Endometrial microvascular endothelial cells (primary cell): Measurements from ENCODE around the gene ZSCAN9. TPM values are rescaled to one million over a fixed set of nuclear protein-coding genes. Genes with fewer than 3 reads are reported as not detected.

Experiments used
- in situ Hi-C: cut with HindIII; loops from 2 replicates; pipeline ENCODE4 v1.10.0; 2017; ENCODE audit warnings: low sequenced_read_pairs, low pct_unique_long_range_greater_than_20kb; ENCODE audit errors: inconsistent ontology term
- total RNA-seq: library from RNA; depleted of rRNA; stranded (reverse); fragments of >200 nt; gene quantifications from one replicate; pipeline ENCODE4 v1.2.3, GENCODE V29; 2015; ENCODE audit errors: inconsistent ontology term

The ZSCAN9 gene
- total RNA-seq, 1 donor from 2014 or later: 11.8 TPM

DNA sequence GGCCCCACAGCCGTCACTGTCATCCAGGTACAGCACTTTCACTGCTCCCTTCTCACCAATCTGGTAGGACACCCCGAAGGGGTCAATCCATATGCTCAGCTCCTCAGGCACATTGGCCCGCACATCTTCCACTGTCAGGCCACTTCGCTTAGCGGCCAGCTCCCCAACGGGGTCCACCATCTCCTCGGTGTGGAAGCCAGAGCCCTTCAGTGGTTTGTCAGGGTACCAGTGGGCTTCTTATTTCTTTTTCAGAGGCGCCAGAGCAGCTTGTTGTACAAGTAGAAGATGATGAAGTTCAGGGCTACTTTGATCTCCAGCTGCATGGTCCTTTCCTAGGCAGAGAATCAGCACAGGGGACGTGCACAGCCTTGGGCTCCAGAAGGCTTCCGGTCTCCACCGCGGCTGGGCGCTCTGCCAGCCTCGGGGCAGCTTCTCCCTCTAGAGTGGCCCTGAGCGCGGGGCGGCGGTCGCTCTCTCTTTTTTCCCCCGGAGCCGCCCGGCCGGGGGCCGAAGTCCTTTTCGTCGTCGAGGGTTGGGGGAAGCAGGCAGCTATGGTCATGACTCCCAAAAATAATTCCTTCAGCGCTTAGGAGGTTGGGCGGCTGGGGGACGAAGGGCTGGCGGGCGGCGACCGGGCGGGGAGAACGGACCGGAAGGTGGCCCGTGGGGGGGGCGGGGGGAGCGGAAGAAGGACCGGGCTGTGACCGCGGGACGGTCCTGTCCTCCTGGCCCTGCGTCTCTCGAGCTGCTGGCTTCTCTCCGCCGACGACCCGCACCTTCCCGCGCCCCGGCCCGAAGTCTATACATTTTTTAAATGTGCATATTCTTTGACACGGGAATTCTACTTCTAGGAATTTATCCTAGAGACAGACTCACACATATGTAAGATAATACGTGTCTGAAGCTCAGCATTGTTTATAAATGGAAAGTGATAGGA, 6.5 kb upstream of the ZSCAN9 start:
- in situ Hi-C loops: no loop called here

- in situ Hi-C loops: no loop called here
These were observed 4.6 kb upstream of the ZSCAN9 start for GRCh38 chr6:28220257-28221133.

GRCh38 chr6:28224131-28225055, 682 bp upstream of the ZSCAN9 start:
- in situ Hi-C loops: no loop called here

- in situ Hi-C loops: no loop called here
These were observed 1.4 kb downstream of the ZSCAN9 start for GRCh38 chr6:28226460-28226859.

- in situ Hi-C loops: no loop called here
These were observed 7.7 kb downstream of the ZSCAN9 start for GRCh38 chr6:28232785-28233184.

GRCh38 chr6:28235912-28236452, 10.9 kb downstream of the ZSCAN9 start:
- in situ Hi-C loops: no loop called here

DNA sequence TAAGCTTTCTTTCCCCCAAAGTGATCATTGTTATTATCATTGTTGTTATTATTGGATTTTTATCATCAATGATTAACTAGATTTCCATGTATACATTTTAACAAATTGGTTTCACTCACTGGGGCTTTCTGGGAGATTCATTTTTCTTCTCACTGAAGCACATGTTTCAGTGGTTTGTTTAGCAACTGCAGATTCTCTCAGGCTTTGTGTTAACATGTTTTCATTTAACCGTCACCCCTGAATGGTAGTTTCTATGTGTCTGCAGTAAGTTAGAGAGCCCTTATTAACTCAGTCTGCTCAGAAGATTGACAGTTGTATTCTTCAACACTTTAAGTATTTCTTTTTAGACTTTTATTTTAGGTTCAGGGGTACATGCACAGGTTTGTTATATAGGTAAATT, 14.6 kb downstream of the ZSCAN9 start:
- in situ Hi-C loops: no loop called here

DNA sequence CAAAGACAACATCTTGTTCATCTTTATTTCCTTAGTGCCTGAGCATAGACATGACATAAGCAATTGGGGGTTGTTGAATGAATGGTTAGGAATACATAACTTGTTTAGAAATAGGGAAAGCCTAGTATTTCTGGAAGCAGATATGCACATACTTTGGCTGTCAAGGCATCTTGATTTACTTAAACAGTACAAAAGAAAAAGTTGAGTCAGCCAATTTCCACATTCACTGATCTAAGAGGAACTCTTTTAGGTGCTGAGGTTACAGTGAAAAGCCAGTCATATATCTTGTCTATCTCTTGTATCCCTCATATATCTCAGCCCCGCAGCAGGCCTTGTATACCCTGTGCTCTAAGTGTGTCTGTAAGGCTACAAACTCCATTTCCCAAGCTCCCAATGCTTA, 15.4 kb downstream of the ZSCAN9 start:
- in situ Hi-C loops: no loop called here

DNA sequence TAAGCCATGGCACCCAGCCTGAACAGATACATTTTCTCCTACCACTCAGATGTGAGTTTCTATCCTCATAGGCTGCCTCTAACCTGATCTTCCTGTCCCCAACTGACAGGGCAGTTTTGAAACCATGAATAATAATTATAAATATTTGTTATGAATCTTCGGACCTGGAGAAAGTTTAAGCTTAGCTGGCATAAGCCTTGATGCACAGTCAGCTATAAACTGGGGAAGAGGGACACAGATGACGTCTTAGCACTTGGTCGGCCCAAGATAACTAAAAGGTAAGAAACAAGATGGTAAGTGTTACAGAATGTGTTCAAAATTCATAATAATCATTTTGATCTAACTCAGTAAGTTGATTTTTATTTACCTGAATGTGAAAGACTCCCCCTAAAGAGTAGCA, 18.9 kb downstream of the ZSCAN9 start:
- in situ Hi-C loops: no loop called here

- in situ Hi-C loops: no loop called here
These were observed 20.3 kb downstream of the ZSCAN9 start for GRCh38 chr6:28245206-28245941.

GRCh38 chr6:28248916-28249315, 23.8 kb downstream of the ZSCAN9 start:
- in situ Hi-C loops: no loop called here

GRCh38 chr6:28250747-28251146, 25.7 kb downstream of the ZSCAN9 start:
- in situ Hi-C loops: no loop called here

GRCh38 chr6:28251661-28252008, 26.6 kb downstream of the ZSCAN9 start:
- in situ Hi-C loops: no loop called here

DNA sequence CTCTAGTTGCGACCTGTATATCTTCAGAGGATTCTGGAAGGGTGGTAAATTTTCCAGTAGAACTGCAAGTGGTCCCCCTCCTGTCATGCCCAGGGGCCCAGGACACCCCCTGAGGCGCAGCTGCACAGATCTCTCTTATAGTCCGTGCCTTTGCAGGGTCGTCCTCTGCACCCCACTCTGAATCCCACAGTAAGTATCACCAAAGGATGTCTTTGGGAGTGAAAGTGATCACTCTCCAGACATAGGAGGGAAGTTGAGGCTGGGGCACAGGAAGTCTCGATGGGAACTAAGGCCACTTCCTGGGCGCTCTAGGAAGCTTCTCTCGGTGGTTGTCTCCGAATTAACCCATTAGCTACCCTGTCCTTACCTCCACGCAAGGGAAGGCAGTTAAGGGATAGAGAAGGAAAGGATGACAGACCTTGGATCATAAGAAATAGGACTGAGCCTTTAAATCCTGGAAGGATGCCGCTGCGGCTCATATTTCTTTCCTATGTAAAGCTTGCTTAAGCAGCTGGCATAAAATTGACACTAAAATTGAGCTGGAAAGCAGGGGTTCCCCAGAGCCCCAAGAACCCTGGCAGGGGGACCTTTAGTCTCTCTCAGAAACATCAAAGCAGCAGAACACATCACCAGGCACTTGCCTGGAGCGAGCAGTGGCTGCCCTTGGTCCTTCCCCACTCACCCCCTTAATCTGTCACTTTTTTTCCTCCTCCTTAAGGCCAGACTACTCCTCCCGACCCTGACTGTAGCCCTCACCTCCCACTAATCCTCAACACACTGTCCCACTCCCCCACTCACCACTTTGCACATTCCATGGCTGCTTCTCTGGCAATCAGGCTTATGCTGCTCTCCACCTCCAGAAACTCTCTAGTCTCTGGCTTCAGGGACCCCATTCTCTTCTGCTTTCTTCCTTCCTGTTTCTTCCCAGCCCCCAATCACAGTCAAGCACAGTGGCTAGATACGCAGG, 27.2 kb downstream of the ZSCAN9 start, which contains the start of gene ZKSCAN4:
ZKSCAN4 (minus strand) TSS at position 261 of the 967 bp plus-strand sequence. CDS start 289 bp downstream, outside the sequence.
- in situ Hi-C loops: no loop called here

DNA sequence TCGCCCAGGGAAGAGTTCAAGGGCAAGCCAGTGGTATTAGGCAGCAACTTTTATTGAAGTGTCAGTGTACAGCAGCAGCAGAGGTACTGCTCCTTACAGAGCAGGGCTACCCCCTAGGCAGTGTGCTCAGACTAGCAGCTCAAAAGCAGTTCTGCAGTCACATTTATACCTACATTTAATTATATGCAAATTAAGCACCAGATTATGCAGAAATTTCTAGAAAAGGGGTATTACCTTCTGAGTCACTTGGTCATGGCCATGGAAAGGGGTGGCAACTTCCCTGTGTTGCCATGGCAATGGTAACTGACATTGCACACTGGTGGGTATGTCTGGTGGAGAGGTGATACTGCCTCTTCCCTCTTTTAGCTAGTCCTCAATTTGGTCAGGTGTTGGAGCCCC, 29.0 kb downstream of the ZSCAN9 start:
- in situ Hi-C loops: no loop called here

GRCh38 chr6:28257042-28257441, 32.0 kb downstream of the ZSCAN9 start:
- in situ Hi-C loops: no loop called here
